ENCODE data around the gene SCMH1.
A peak's percentile ranks its signal among the peaks of the same experiment; 100 is the strongest.

SCMH1 gene

GRCh38 chr1:41010345-41010744, 231.8 kb downstream of the SCMH1 start:
- Mint-ChIP-seq H3K4me3 (no peak overlapping the region), H3K4me1 (ENCODE audit: low read depth) (peaks cover 2% of the 10 kb centered on the region), H3K9me3 (no peaks in the 10 kb centered on the region), H3K36me3 (ENCODE audit: low read depth) (peaks cover 74% of the 10 kb centered on the region), H3K27ac (peak overlapping the region; percentile 19), H3K27me3 (ENCODE audit: low read depth) (no peaks in the 10 kb centered on the region)
- DNase-seq (ENCODE audit: low spot score) = no peak

GRCh38 chr1:41009466-41009865, 232.6 kb downstream of the SCMH1 start:
- Mint-ChIP-seq H3K4me1 (ENCODE audit: low read depth) (no peaks in the 10 kb centered on the region), H3K27me3 (ENCODE audit: low read depth) (no peaks in the 10 kb centered on the region), H3K9me3 (no peaks in the 10 kb centered on the region), H3K27ac (no peak overlapping the region), H3K36me3 (ENCODE audit: low read depth) (peaks cover 69% of the 10 kb centered on the region), H3K4me3 (no peak overlapping the region)
- no peak for DNase-seq (ENCODE audit: low spot score)

- Mint-ChIP-seq H3K27me3 (ENCODE audit: low read depth) (no peaks in the 10 kb centered on the region), H3K36me3 (ENCODE audit: low read depth) (peaks cover 78% of the 10 kb centered on the region), H3K9me3 (no peaks in the 10 kb centered on the region), H3K4me3 (no peak overlapping the region), H3K27ac (no peak overlapping the region), H3K4me1 (ENCODE audit: low read depth) (peaks cover 18% of the 10 kb centered on the region)
- no peak for DNase-seq (ENCODE audit: low spot score)
These were observed 234.9 kb downstream of the SCMH1 start for GRCh38 chr1:41006942-41007865.

- H3K4me1 Mint-ChIP-seq (ENCODE audit: low read depth) = peaks cover 21% of the 10 kb centered on the region
- peaks cover 77% of the 10 kb centered on the region for H3K36me3 Mint-ChIP-seq (ENCODE audit: low read depth)
- H3K4me3 Mint-ChIP-seq = no peak overlapping the region
- H3K27me3 Mint-ChIP-seq (ENCODE audit: low read depth) = no peaks in the 10 kb centered on the region
- no peak overlapping the region for H3K27ac Mint-ChIP-seq
- no peaks in the 10 kb centered on the region for H3K9me3 Mint-ChIP-seq
- no peak for DNase-seq (ENCODE audit: low spot score)
These were observed 236.2 kb downstream of the SCMH1 start for GRCh38 chr1:41005876-41006275.

GRCh38 chr1:41003640-41004220, 238.4 kb downstream of the SCMH1 start:
- H3K36me3 Mint-ChIP-seq (ENCODE audit: low read depth) = peaks cover 76% of the 10 kb centered on the region
- no peaks in the 10 kb centered on the region for H3K9me3 Mint-ChIP-seq
- H3K4me1 Mint-ChIP-seq (ENCODE audit: low read depth) = peaks cover 21% of the 10 kb centered on the region
- H3K27ac Mint-ChIP-seq = peak overlapping the region; percentile 22
- no peaks in the 10 kb centered on the region for H3K27me3 Mint-ChIP-seq (ENCODE audit: low read depth)
- peak; percentile 84 for DNase-seq (ENCODE audit: low spot score)
- no peak overlapping the region for H3K4me3 Mint-ChIP-seq

GRCh38 chr1:41003127-41003639, 238.9 kb downstream of the SCMH1 start:
- peaks cover 76% of the 10 kb centered on the region for H3K36me3 Mint-ChIP-seq (ENCODE audit: low read depth)
- no peak for DNase-seq (ENCODE audit: low spot score)
- no peak overlapping the region for H3K4me3 Mint-ChIP-seq
- peak overlapping the region; percentile 75 for H3K27ac Mint-ChIP-seq
- no peaks in the 10 kb centered on the region for H3K27me3 Mint-ChIP-seq (ENCODE audit: low read depth)
- peaks cover 21% of the 10 kb centered on the region for H3K4me1 Mint-ChIP-seq (ENCODE audit: low read depth)
- H3K9me3 Mint-ChIP-seq = no peaks in the 10 kb centered on the region

- H3K4me3 Mint-ChIP-seq = no peak overlapping the region
- peaks cover 17% of the 10 kb centered on the region for H3K4me1 Mint-ChIP-seq (ENCODE audit: low read depth)
- no peak for DNase-seq (ENCODE audit: low spot score)
- H3K27ac Mint-ChIP-seq = no peak overlapping the region
- H3K36me3 Mint-ChIP-seq (ENCODE audit: low read depth) = peaks cover 76% of the 10 kb centered on the region
- H3K27me3 Mint-ChIP-seq (ENCODE audit: low read depth) = no peaks in the 10 kb centered on the region
- H3K9me3 Mint-ChIP-seq = no peaks in the 10 kb centered on the region
These were observed 243.4 kb downstream of the SCMH1 start for GRCh38 chr1:40998668-40999067.

- no peak overlapping the region for H3K27ac Mint-ChIP-seq
- no peaks in the 10 kb centered on the region for H3K27me3 Mint-ChIP-seq (ENCODE audit: low read depth)
- peaks cover 2% of the 10 kb centered on the region for H3K4me1 Mint-ChIP-seq (ENCODE audit: low read depth)
- H3K36me3 Mint-ChIP-seq (ENCODE audit: low read depth) = peaks cover 66% of the 10 kb centered on the region
- no peak for DNase-seq (ENCODE audit: low spot score)
- H3K9me3 Mint-ChIP-seq = no peaks in the 10 kb centered on the region
- H3K4me3 Mint-ChIP-seq = no peak overlapping the region
These were observed 245.0 kb downstream of the SCMH1 start for GRCh38 chr1:40997096-40997495.

GRCh38 chr1:40989066-40989465, 253.0 kb downstream of the SCMH1 start:
- Mint-ChIP-seq H3K27ac (no peak overlapping the region), H3K27me3 (ENCODE audit: low read depth) (no peaks in the 10 kb centered on the region), H3K4me1 (ENCODE audit: low read depth) (peaks cover 6% of the 10 kb centered on the region), H3K9me3 (no peaks in the 10 kb centered on the region), H3K4me3 (no peak overlapping the region), H3K36me3 (ENCODE audit: low read depth) (peaks cover 79% of the 10 kb centered on the region)
- DNase-seq (ENCODE audit: low spot score) = no peak

- peaks cover 11% of the 10 kb centered on the region for H3K4me1 Mint-ChIP-seq (ENCODE audit: low read depth)
- no peak overlapping the region for H3K27ac Mint-ChIP-seq
- H3K36me3 Mint-ChIP-seq (ENCODE audit: low read depth) = peaks cover 80% of the 10 kb centered on the region
- no peak for DNase-seq (ENCODE audit: low spot score)
- H3K4me3 Mint-ChIP-seq = no peak overlapping the region
- H3K27me3 Mint-ChIP-seq (ENCODE audit: low read depth) = no peaks in the 10 kb centered on the region
- no peaks in the 10 kb centered on the region for H3K9me3 Mint-ChIP-seq
These were observed 253.8 kb downstream of the SCMH1 start for GRCh38 chr1:40988280-40988679.

- H3K27ac Mint-ChIP-seq = no peak overlapping the region
- peaks cover 13% of the 10 kb centered on the region for H3K4me1 Mint-ChIP-seq (ENCODE audit: low read depth)
- no peak overlapping the region for H3K4me3 Mint-ChIP-seq
- no peak for DNase-seq (ENCODE audit: low spot score)
- H3K36me3 Mint-ChIP-seq (ENCODE audit: low read depth) = peaks cover 82% of the 10 kb centered on the region
- H3K9me3 Mint-ChIP-seq = no peaks in the 10 kb centered on the region
- no peaks in the 10 kb centered on the region for H3K27me3 Mint-ChIP-seq (ENCODE audit: low read depth)
These were observed 254.4 kb downstream of the SCMH1 start for GRCh38 chr1:40987439-40988276.

GRCh38 chr1:40986956-40987355, 255.2 kb downstream of the SCMH1 start:
- H3K9me3 Mint-ChIP-seq = no peaks in the 10 kb centered on the region
- no peak overlapping the region for H3K4me3 Mint-ChIP-seq
- H3K27me3 Mint-ChIP-seq (ENCODE audit: low read depth) = no peaks in the 10 kb centered on the region
- no peak overlapping the region for H3K27ac Mint-ChIP-seq
- DNase-seq (ENCODE audit: low spot score) = no peak
- H3K36me3 Mint-ChIP-seq (ENCODE audit: low read depth) = peaks cover 82% of the 10 kb centered on the region
- peaks cover 19% of the 10 kb centered on the region for H3K4me1 Mint-ChIP-seq (ENCODE audit: low read depth)

GRCh38 chr1:40986328-40986783, 255.8 kb downstream of the SCMH1 start:
- DNase-seq (ENCODE audit: low spot score) = no peak
- Mint-ChIP-seq H3K4me3 (no peak overlapping the region), H3K27ac (no peak overlapping the region), H3K27me3 (ENCODE audit: low read depth) (no peaks in the 10 kb centered on the region), H3K4me1 (ENCODE audit: low read depth) (peaks cover 22% of the 10 kb centered on the region), H3K36me3 (ENCODE audit: low read depth) (peaks cover 76% of the 10 kb centered on the region), H3K9me3 (no peaks in the 10 kb centered on the region)
